ENCODE measurements around the gene CAMTA1. TPM values are rescaled to one million over a fixed set of nuclear protein-coding genes. Genes with fewer than 3 reads are reported as not detected.

The CAMTA1 gene
- total and polyA plus RNA-seq, 9 of the 15 experiments (the other 6 are each of a cell fraction or from before 2014, with no cell fraction given), result 43.9 to 161 (median 65.9) TPM

DNA sequence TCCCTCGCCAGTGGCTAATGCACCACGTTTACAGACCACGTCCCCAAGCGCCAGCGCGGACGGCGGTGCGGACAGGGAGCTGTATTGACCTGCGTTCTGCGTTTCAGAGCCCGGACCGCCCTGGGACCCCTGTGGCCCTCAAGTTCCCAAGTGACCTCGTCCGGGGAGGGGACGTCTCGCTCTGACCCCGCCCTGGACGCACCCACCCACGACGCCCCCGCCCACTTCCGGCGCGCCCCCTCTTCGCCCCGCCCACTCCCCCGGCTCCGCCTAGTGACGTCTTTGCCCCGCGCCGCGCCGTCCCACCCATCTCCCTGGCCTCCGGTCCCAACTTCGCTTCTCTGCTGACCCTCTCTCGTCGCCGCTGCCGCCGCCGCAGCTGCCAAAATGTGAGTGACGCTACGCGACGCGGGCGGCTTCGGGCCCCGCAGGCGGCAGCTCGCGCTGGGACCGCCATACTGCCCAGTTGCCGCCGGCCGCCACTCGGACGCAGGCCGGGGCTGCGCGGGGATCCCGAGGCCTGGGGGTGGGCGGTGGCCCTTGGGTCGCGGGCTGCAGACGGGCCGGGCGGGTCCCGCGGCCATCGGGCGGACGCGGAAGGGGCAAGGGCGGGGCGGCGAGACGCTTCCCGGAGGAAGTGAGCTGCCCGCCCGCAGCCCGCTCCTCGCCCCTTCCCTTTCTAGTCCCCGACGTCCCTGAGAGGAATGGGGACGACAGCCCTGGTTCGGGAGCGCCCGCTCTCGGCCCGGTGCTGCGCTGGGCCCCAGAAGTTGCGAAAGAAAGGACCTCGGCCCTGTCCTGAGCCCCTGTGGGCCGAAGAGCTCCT is 986.0 kb downstream of the CAMTA1 start, which contains the start of gene VAMP3 (continued):
- TF ChIP-seq ZHX1 (conservative IDR thresholded peaks at IDR 0.05; ENCODE audit: low read length) (no peak), JUNB (CRISPR knock-in tag; conservative IDR thresholded peaks at IDR 0.05) (no peak), ZBTB34 (CRISPR knock-in tag; IDR thresholded peaks at IDR 0.05) (no peak), SREBF1 (IDR thresholded peaks at IDR 0.05; ENCODE audit: borderline replicate concordance, low read depth, low read length) (no peak), CREBBP (IDR thresholded peaks at IDR 0.05; ENCODE audit: low read depth, low read length) (no peak), SETDB1 (IDR thresholded peaks at IDR 0.05; ENCODE audit: low read length) (no peak), SMAD1 (IDR thresholded peaks at IDR 0.05; ENCODE audit: low read depth, low read length, partially characterized antibody) (no peak), GATA2 (CRISPR knock-in tag; IDR thresholded peaks at IDR 0.05) (no peak), KAT7 (CRISPR knock-in tag; IDR thresholded peaks at IDR 0.05; ENCODE audit: borderline replicate concordance) (peak; percentile 94), RFX5 (IDR thresholded peaks at IDR 0.05; ENCODE audit: low read depth, low read length) (no peak), PTTG1 (tag; IDR thresholded peaks at IDR 0.05; ENCODE audit: low read depth) (no peak), ZNF740 (CRISPR knock-in tag; IDR thresholded peaks at IDR 0.05) (no peak; the same call in none of the 2 replicates), ZNF740 (tag; IDR thresholded peaks at IDR 0.05) (no peak), HNRNPLL (IDR thresholded peaks at IDR 0.05; ENCODE audit: low read depth, low read length, poor library complexity, severe bottlenecking) (no peak)
- TF ChIP-seq, protein P1, sequence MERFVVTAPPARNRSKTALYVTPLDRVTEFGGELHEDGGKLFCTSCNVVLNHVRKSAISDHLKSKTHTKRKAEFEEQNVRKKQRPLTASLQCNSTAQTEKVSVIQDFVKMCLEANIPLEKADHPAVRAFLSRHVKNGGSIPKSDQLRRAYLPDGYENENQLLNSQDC (CRISPR knock-in tag; IDR thresholded peaks at IDR 0.05), result no peak
- TF ChIP-seq, protein P2, sequence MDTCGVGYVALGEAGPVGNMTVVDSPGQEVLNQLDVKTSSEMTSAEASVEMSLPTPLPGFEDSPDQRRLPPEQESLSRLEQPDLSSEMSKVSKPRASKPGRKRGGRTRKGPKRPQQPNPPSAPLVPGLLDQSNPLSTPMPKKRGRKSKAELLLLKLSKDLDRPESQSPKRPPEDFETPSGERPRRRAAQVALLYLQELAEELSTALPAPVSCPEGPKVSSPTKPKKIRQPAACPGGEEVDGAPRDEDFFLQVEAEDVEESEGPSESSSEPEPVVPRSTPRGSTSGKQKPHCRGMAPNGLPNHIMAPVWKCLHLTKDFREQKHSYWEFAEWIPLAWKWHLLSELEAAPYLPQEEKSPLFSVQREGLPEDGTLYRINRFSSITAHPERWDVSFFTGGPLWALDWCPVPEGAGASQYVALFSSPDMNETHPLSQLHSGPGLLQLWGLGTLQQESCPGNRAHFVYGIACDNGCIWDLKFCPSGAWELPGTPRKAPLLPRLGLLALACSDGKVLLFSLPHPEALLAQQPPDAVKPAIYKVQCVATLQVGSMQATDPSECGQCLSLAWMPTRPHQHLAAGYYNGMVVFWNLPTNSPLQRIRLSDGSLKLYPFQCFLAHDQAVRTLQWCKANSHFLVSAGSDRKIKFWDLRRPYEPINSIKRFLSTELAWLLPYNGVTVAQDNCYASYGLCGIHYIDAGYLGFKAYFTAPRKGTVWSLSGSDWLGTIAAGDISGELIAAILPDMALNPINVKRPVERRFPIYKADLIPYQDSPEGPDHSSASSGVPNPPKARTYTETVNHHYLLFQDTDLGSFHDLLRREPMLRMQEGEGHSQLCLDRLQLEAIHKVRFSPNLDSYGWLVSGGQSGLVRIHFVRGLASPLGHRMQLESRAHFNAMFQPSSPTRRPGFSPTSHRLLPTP (IDR thresholded peaks at IDR 0.05; ENCODE audit: borderline replicate concordance, extremely low read depth, insufficient read length), result no peak
- TF ChIP-seq, protein P3, sequence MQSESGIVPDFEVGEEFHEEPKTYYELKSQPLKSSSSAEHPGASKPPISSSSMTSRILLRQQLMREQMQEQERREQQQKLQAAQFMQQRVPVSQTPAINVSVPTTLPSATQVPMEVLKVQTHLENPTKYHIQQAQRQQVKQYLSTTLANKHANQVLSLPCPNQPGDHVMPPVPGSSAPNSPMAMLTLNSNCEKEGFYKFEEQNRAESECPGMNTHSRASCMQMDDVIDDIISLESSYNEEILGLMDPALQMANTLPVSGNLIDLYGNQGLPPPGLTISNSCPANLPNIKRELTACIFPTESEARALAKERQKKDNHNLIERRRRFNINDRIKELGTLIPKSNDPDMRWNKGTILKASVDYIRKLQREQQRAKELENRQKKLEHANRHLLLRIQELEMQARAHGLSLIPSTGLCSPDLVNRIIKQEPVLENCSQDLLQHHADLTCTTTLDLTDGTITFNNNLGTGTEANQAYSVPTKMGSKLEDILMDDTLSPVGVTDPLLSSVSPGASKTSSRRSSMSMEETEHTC (IDR thresholded peaks at IDR 0.05), result no peak
